ENCODE measurements around the gene MPST.
"Not testable (repeated sequence)": the region's sequence is repeated elsewhere in the genome, so short reads cannot be mapped to it uniquely, and the experiment has no call there.

Gene MPST

GRCh38 chr22:37019309-37020191, at the start of gene MPST, which contains the start of gene TST:
MPST (plus strand) TSS chr22:37019742; CDS start chr22:37019837, 95 bp downstream.
TST (minus strand) TSS chr22:37019447; CDS start chr22:37018732, 715 bp downstream.
- no peak for DNase-seq (ENCODE audit: low read depth)

GRCh38 chr22:36971341-36972125, 48.0 kb upstream of the MPST start:
- DNase-seq (ENCODE audit: low read depth) = no peak

- DNase-seq (ENCODE audit: low read depth) = no peak
Observed at GRCh38 chr22:36976606-36977005, 42.9 kb upstream of the MPST start.

- no peak for DNase-seq (ENCODE audit: low read depth)
Observed at GRCh38 chr22:36977401-36977861, 42.1 kb upstream of the MPST start.

GRCh38 chr22:36977947-36978660, 41.4 kb upstream of the MPST start:
- no peak for DNase-seq (ENCODE audit: low read depth)

GRCh38 chr22:36979016-36979910, 40.3 kb upstream of the MPST start:
- no peak for DNase-seq (ENCODE audit: low read depth)

GRCh38 chr22:36981247-36981775, 38.2 kb upstream of the MPST start:
- DNase-seq (ENCODE audit: low read depth) = no peak

GRCh38 chr22:36982136-36982535, 37.4 kb upstream of the MPST start:
- no peak for DNase-seq (ENCODE audit: low read depth)

GRCh38 chr22:36985211-36985889, 34.2 kb upstream of the MPST start:
- DNase-seq (ENCODE audit: low read depth) = no peak

- DNase-seq (ENCODE audit: low read depth) = no peak
Observed at GRCh38 chr22:36986242-36986821, 33.2 kb upstream of the MPST start.

GRCh38 chr22:36988075-36988832, 31.3 kb upstream of the MPST start:
- DNase-seq (ENCODE audit: low read depth) = no peak

GRCh38 chr22:36989012-36989411, 30.5 kb upstream of the MPST start:
- not testable (repeated sequence) for DNase-seq (ENCODE audit: low read depth)

DNA sequence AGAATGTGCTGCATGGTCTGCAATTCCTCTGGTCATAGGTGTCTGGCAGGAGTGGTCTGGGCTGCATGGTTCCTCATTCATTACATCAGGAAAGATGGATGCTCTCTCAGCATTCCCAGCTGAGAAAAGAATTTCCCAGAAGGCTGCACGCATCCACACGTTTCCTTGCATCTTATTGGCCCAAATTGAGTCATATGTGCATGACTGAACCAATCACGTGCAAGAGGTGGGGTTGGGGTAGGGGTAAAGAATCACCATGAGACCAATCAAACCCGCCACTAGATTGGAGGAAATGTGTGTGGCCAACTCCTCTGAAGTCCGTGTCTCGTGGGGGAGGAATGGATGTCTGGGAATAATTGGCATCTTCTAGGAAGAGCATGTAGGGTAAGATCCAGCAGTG, 29.1 kb upstream of the MPST start:
- DNase-seq (ENCODE audit: low read depth) = no peak

DNA sequence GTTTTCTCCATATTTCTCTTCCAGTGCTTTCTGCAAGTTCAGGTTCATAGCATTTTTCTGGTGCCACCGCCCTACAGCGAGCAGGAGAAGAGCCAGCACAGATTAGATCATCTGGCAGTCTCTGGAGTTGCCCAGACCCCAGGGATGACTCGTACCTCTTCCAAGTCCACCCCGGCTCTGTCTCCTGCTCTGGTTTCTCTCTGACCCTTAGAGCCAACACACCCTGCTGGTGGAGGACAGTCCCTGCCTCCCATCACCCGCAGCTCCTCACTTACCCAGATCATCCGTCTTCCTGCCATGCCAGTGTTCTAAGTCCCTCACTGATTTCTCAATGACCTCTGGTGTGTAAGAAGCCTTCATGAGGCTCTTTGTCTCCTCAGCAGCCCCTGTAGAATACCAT, 28.3 kb upstream of the MPST start:
- DNase-seq (ENCODE audit: low read depth) = no peak

DNA sequence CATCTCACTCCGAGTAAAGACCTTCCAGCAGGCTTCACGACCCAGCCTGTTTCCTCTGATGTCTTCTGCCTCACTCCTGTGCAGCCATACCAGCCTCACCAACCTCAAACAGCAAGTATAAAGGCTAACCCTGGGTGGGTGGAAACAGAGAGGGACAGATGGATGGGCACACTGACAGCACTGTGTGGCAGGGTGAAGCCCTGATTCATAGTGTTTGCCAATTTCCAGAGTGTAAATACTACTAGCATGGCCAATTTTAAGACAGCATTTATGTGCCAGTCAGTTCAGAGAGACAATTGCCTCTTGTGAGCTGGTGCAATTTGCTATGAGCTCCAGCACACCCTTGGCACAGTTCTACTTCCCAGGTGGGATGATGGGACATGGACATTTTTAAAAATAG, 21.8 kb upstream of the MPST start:
- no peak for DNase-seq (ENCODE audit: low read depth)

DNA sequence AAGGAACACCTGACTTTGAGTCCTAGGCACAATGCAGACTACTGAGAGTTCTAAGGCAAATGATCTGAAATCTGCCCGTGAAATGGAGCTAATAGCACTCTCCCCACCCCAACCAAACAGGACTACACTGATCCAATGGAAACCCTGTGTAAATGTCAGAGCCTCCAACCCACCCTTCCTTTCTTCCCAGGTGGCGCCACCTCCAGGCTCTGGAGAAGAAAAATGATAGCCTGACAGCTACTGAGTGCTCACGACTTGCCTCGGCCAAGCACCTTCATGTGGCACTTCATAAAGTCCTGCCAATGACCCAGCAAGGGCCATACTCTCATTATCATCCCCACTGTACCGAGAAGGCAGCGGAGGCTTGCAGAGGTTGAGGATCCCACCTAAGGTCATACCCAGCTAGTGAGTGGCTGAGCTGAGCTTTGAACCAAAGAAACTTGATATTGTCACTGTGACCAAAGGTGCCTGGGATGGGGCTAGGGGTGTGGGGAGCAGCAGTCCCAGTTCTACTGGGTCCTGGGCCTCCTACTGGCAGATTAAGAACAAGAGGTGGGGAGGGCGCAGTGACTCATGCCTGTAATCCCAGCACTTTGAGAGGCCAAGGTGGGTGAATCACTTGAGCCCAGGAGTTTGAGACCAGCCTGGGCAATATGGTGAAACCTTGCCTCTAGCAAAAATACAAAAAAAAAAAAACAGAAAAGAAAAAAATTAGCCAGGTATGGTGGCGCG, 20.8 kb upstream of the MPST start:
- no peak for DNase-seq (ENCODE audit: low read depth)

DNA sequence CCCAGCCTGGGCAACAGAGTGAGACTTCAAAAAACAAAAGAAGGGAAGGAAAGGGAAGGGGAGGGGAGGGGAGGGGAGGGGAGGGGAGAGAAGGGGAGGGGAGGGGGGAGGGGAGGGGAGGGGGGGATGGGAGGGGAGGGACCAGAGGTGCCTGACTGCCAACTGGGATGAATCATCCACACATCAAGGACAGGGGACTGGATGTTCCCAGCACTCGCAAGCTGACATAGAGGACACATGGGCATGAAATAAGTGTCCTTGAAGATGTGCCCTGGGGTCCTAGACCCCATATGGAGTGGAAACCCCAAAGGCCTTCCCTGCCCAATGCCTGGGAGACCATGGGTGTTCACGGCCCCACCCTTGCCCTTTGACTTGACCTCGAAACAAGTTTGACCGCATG, 20.1 kb upstream of the MPST start:
- DNase-seq (ENCODE audit: low read depth) = no peak

DNA sequence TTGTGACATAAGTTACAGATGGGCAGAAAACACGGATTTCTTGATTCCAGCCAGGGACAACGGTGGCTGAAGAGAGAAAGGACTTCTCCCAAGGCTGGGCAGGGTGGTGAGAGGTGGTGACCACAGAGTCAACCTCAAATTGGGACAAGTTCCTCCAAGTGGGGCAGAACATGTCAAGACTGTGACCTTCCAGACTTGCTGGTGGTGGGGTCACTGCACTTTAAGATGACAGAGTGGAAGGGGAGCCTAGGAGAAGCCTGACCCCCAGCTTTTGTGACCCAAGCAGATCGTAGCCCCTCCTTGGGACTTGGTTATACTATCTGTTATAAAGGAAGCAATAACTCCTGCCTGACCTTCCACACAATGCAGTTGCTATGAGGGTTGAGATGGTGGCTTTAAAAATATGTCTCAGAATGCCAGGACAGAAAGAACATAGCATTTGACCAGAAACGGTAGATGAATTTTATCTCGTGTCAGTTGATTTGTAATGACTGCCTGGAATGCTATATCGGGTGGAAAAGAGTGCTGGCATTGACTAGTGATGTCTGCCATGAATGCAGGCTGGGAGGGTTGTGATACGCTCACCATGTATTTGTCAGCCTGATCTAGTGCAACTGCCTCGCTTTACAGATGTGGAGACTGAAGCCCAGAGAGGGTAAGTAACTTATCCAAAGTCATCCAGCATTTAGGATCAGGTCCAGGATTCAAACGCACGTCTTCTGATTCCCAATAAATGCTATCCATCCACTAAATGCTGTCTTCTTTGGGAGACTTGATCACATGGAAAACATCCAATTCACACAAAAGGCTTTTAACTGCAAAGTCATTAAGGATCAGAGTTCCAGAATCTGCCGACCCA, 18.6 kb upstream of the MPST start:
- no peak for DNase-seq (ENCODE audit: low read depth)
